Endothelial cell of umbilical vein (primary cell): ENCODE measurements around the gene STX5. TPM values are rescaled to one million over a fixed set of nuclear protein-coding genes. Genes with fewer than 3 reads are reported as not detected.

ENCODE experiments used
- BruUV-seq: library from RNA; stranded (reverse); fragments of 400-500 nt; replicated peaks from 2 replicates; lab custom pipeline; 2021; lab: Mats Ljungman, UMichigan
- CTCF ChIA-PET: fragments of 300-600, 350-600 bp; sonication (Branson Sonifier 250); formaldehyde crosslinking; loops from one replicate; lab custom pipeline; 2021; ENCODE audit warnings: antibody characterized with exemption, inconsistent platforms; lab: Charles Lee
- POLR2A ChIA-PET: fragments of 300-600, 350-600 bp; sonication (Branson Sonifier 250); formaldehyde crosslinking; loops from one replicate; lab custom pipeline; 2021; ENCODE audit warnings: antibody characterized with exemption, inconsistent platforms; lab: Charles Lee
- DNase-seq: peaks from one replicate; pipeline ENCODE4 v3.0.0-alpha.2; 2011; ENCODE audit warnings: low read depth, low spot score
- FAIRE-seq: peaks from 2 replicates; lab custom pipeline; 2011; peaks lifted over from hg19 to GRCh38; lab: Jason Lieb, UNC
- H2AFZ ChIP-seq: 2 replicates; pipeline ENCODE4 v1.6.0; 2012; ENCODE audit warnings: low read depth, low read length, control low read depth, inconsistent platforms
- H3K27ac ChIP-seq: 2 replicates; pipeline ENCODE4 v1.5.1; 2011; ENCODE audit warnings: low read depth, mild to moderate bottlenecking, control low read depth, low read length, moderate library complexity; ENCODE audit not compliant: insufficient read depth
- H3K27me3 ChIP-seq, 2 experiments: 2 replicates each; pipeline versions ENCODE4 v1.6.0 to v1.6.1; 2011; ENCODE audit warnings: low read length in 2 of 2, mixed read lengths in 1 of 2; ENCODE audit not compliant: control insufficient read depth in 2 of 2, insufficient read depth in 2 of 2
- H3K36me3 ChIP-seq, 2 experiments: 2 replicates in 1 of 2; 3 replicates in 1 of 2; pipeline ENCODE4 v1.5.1; 2011; ENCODE audit warnings: low read length in 2 of 2, mild to moderate bottlenecking in 1 of 2, moderate library complexity in 1 of 2; ENCODE audit not compliant: control insufficient read depth in 2 of 2, insufficient read depth in 2 of 2; ENCODE audit errors: extremely low read depth in 1 of 2
- H3K4me1 ChIP-seq: 3 replicates; pipeline ENCODE4 v1.5.1; 2011; ENCODE audit warnings: mild to moderate bottlenecking, low read length; ENCODE audit not compliant: control insufficient read depth, insufficient read depth; ENCODE audit errors: extremely low read depth
- H3K4me2 ChIP-seq: 2 replicates; pipeline ENCODE4 v1.6.1; 2011; ENCODE audit warnings: low read length, control low read depth, mixed read lengths; ENCODE audit not compliant: insufficient read depth
- H3K4me3 ChIP-seq, 3 experiments: fragments of 200-600 bp in 1 of 3; sonication (generic), shearing (Covaris generic) in 1 of 3; replicated peaks in 1 of 3; 2 replicates each; pipeline ENCODE4 v1.5.1; 2011 to 2016; ENCODE audit warnings: control low read depth in 3 of 3, low read length in 3 of 3, mild to moderate bottlenecking in 2 of 3, inconsistent platforms in 1 of 3, low read depth in 1 of 3, moderate library complexity in 1 of 3; ENCODE audit not compliant: insufficient read depth in 1 of 3
- H3K79me2 ChIP-seq: 2 replicates; pipeline ENCODE4 v1.6.0; 2012; ENCODE audit warnings: low read length, inconsistent platforms; ENCODE audit not compliant: control insufficient read depth, insufficient read depth
- H3K9ac ChIP-seq: replicated peaks from 2 replicates; pipeline ENCODE3; 2011; ENCODE audit warnings: low read length, control low read depth; ENCODE audit not compliant: insufficient read depth; ENCODE audit errors: extremely low read depth
- H3K9me1 ChIP-seq: replicated peaks from 3 replicates; pipeline ENCODE4 v1.6.0; 2011; ENCODE audit warnings: mild to moderate bottlenecking, low read length; ENCODE audit not compliant: control insufficient read depth, insufficient read depth; ENCODE audit errors: extremely low read depth
- H3K9me3 ChIP-seq: replicated peaks from 2 replicates; pipeline ENCODE4 v1.5.1; 2012; ENCODE audit warnings: low read length, inconsistent platforms; ENCODE audit not compliant: control insufficient read depth, insufficient read depth
- H4K20me1 ChIP-seq: replicated peaks from 2 replicates; pipeline ENCODE3; 2011; ENCODE audit warnings: mild to moderate bottlenecking, low read length; ENCODE audit not compliant: control insufficient read depth, insufficient read depth; ENCODE audit errors: extremely low read depth
- EZH2 ChIP-seq: IDR thresholded peaks from 2 replicates; pipeline ENCODE4 v1.6.1; 2012; ENCODE audit warnings: borderline replicate concordance, low read depth, mild to moderate bottlenecking, moderate library complexity, low read length, inconsistent platforms; ENCODE audit not compliant: severe bottlenecking
- FOS ChIP-seq: IDR thresholded peaks from 2 replicates; pipeline ENCODE4 v1.6.1; 2011; ENCODE audit warnings: mild to moderate bottlenecking, low read length, moderate library complexity, borderline replicate concordance; ENCODE audit not compliant: insufficient read depth
- GATA2 ChIP-seq: IDR thresholded peaks from 2 replicates; pipeline ENCODE4 v1.7.0; 2011; ENCODE audit warnings: low read depth, mild to moderate bottlenecking, moderate library complexity, mixed read lengths, low read length; ENCODE audit not compliant: insufficient read length, insufficient read depth
- JUN ChIP-seq: IDR thresholded peaks from 2 replicates; pipeline ENCODE4 v1.6.1; 2011; ENCODE audit warnings: borderline replicate concordance, low read depth; ENCODE audit not compliant: insufficient read length, insufficient read depth
- MAX ChIP-seq: IDR thresholded peaks from 2 replicates; pipeline ENCODE4 v1.6.1; 2011; ENCODE audit not compliant: insufficient read depth, insufficient read length
- MYC ChIP-seq: IDR thresholded peaks from one replicate; pipeline ENCODE4 v1.6.1; 2011; ENCODE audit warnings: mild to moderate bottlenecking, low read depth, low read length
- POLR2A ChIP-seq: IDR thresholded peaks from 2 replicates; pipeline ENCODE4 v1.6.1; 2012; ENCODE audit warnings: low read depth, mild to moderate bottlenecking, control low read depth, low read length
- POLR2AphosphoS5 ChIP-seq: IDR thresholded peaks from 2 replicates; pipeline ENCODE4 v1.6.1; 2012; ENCODE audit warnings: low read depth, mild to moderate bottlenecking, control low read depth, low read length, moderate library complexity; ENCODE audit not compliant: insufficient read depth
- dilution Hi-C: fragments of 300-500 bp; cut with MboI; formaldehyde crosslinking; loops from one replicate; pipeline ENCODE4 v1.15.0; 2019; ENCODE audit warnings: low sequenced_read_pairs; ENCODE audit not compliant: extremely low pct_ligation_motif_present
- intact Hi-C: fragments of 100-400 bp; cut with micrococcal nuclease; formaldehyde crosslinking; loops from one replicate; pipeline ENCODE4 v1.10.0; 2022
- polyA plus RNA-seq, 4 experiments: library from polyadenylated mRNA; depleted of rRNA in 3 of 4; stranded (reverse) in 3 of 4; unstranded in 1 of 4; fragments of >200 nt; gene quantifications; 2 replicates each; pipeline versions ENCODE4 v1.2.1 to v1.2.3, GENCODE V29; 2011 to 2012; ENCODE audit warnings: missing spikeins in 1 of 4
- total RNA-seq: library from RNA; stranded (reverse); gene quantifications from 2 replicates; pipeline ENCODE4 v1.2.3, GENCODE V29; 2021
- TF ChIP-seq, protein P1 (sequence below), 2 donors: IDR thresholded peaks; 1 replicate in 1 of 2; 2 replicates in 1 of 2; pipeline ENCODE4 v1.5.1; 2011; ENCODE audit warnings: low read length in 2 of 2, mild to moderate bottlenecking in 2 of 2, moderate library complexity in 2 of 2, control low read depth in 1 of 2, inconsistent platforms in 1 of 2, low read depth in 1 of 2; ENCODE audit not compliant: insufficient read depth in 1 of 2; ENCODE audit errors: extremely low read depth in 1 of 2

The STX5 gene
- total and polyA plus RNA-seq, 2 donors (not counting 3 experiments of a cell fraction or from before 2014, with no cell fraction given), result 41.3 to 46.4 TPM

DNA sequence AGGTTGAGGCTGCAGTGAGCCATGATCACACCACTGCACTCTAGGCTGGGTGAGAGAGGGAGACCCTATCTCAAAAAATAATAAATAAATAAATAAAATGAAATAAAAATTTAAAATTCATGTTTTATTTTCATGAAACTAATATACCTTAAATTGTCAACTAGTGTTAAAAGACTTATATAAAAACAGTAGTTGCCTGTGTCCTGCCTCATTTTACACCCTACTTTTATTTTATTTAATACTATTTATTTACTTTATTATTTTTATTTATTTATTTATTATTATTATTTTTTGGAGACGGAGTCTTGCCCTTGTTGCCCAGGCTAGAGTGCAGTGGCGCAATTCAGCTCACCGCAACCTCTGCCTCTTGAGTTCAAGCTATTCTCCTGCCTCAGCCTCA, 12.3 kb upstream of the STX5 start:
- ChIA-PET CTCF (interaction anchor here (1.3 to 1.5 kb wide), 2 partner anchors 18 to 58 kb away, joined by 3 read pairs; no protein-coding TSS in a partner anchor), POLR2A (interaction anchor here (1.3 kb wide), 1 partner anchor 11 kb away, joined by 6 read pairs; no protein-coding TSS in a partner anchor)
- TF ChIP-seq POLR2A (no peak), JUN (no peak), MAX (no peak), FOS (no peak), GATA2 (no peak), POLR2AphosphoS5 (no peak), MYC (no peak), EZH2 (no peak)
- TF ChIP-seq, protein P1, sequence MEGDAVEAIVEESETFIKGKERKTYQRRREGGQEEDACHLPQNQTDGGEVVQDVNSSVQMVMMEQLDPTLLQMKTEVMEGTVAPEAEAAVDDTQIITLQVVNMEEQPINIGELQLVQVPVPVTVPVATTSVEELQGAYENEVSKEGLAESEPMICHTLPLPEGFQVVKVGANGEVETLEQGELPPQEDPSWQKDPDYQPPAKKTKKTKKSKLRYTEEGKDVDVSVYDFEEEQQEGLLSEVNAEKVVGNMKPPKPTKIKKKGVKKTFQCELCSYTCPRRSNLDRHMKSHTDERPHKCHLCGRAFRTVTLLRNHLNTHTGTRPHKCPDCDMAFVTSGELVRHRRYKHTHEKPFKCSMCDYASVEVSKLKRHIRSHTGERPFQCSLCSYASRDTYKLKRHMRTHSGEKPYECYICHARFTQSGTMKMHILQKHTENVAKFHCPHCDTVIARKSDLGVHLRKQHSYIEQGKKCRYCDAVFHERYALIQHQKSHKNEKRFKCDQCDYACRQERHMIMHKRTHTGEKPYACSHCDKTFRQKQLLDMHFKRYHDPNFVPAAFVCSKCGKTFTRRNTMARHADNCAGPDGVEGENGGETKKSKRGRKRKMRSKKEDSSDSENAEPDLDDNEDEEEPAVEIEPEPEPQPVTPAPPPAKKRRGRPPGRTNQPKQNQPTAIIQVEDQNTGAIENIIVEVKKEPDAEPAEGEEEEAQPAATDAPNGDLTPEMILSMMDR (IDR thresholded peaks at IDR 0.05; ENCODE audit: extremely low read depth in 1 of 2, insufficient read depth in 1 of 2, low read depth in 1 of 2, low read length in 2 of 2), result no peak
- dilution Hi-C loops, result no loop called here
- Histone ChIP-seq H3K4me3 (no peak overlapping the region), H3K4me1 (peaks cover 7% of the 10 kb centered on the region), H3K79me2 (peaks cover 2% of the 10 kb centered on the region), H3K9me3 (no peaks in the 10 kb centered on the region), H2AFZ (no peak overlapping the region), H3K36me3 (no peaks in the 10 kb centered on the region), H3K9ac (no peak overlapping the region), H3K27me3 (no peaks in the 10 kb centered on the region), H3K4me2 (no peak overlapping the region), H3K9me1 (no peaks in the 10 kb centered on the region), H3K27ac (no peak overlapping the region), H4K20me1 (no peaks in the 10 kb centered on the region)
- intact Hi-C loops, result loop anchor here (5.0 kb wide), 2 partner anchors 252 to 292 kb away; partner anchors contain the start of gene TUT1
- no peak for DNase-seq
- no TSS peak for BruUV-seq
- no peak for FAIRE-seq
